ENCODE measurements around the gene THPO. TPM values are rescaled to one million over a fixed set of nuclear protein-coding genes. Genes with fewer than 3 reads are reported as not detected.

The THPO gene
- total RNA-seq, 1 experiment from 2014 or later: 0.55 TPM

- TF ChIP-seq USF2 (CRISPR knock-in tag; IDR thresholded peaks at IDR 0.05): no peak
- TF ChIP-seq, protein P1, sequence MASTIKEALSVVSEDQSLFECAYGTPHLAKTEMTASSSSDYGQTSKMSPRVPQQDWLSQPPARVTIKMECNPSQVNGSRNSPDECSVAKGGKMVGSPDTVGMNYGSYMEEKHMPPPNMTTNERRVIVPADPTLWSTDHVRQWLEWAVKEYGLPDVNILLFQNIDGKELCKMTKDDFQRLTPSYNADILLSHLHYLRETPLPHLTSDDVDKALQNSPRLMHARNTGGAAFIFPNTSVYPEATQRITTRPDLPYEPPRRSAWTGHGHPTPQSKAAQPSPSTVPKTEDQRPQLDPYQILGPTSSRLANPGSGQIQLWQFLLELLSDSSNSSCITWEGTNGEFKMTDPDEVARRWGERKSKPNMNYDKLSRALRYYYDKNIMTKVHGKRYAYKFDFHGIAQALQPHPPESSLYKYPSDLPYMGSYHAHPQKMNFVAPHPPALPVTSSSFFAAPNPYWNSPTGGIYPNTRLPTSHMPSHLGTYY (CRISPR knock-in tag; IDR thresholded peaks at IDR 0.05): no peak
- TF ChIP-seq, protein P2, sequence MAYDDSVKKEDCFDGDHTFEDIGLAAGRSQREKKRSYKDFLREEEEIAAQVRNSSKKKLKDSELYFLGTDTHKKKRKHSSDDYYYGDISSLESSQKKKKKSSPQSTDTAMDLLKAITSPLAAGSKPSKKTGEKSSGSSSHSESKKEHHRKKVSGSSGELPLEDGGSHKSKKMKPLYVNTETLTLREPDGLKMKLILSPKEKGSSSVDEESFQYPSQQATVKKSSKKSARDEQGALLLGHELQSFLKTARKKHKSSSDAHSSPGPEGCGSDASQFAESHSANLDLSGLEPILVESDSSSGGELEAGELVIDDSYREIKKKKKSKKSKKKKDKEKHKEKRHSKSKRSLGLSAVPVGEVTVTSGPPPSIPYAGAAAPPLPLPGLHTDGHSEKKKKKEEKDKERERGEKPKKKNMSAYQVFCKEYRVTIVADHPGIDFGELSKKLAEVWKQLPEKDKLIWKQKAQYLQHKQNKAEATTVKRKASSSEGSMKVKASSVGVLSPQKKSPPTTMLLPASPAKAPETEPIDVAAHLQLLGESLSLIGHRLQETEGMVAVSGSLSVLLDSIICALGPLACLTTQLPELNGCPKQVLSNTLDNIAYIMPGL (CRISPR knock-in tag; IDR thresholded peaks at IDR 0.05): no peak
Measured at GRCh38 chr3:184335291-184335660, 42.7 kb downstream of the THPO start (continued).

DNA sequence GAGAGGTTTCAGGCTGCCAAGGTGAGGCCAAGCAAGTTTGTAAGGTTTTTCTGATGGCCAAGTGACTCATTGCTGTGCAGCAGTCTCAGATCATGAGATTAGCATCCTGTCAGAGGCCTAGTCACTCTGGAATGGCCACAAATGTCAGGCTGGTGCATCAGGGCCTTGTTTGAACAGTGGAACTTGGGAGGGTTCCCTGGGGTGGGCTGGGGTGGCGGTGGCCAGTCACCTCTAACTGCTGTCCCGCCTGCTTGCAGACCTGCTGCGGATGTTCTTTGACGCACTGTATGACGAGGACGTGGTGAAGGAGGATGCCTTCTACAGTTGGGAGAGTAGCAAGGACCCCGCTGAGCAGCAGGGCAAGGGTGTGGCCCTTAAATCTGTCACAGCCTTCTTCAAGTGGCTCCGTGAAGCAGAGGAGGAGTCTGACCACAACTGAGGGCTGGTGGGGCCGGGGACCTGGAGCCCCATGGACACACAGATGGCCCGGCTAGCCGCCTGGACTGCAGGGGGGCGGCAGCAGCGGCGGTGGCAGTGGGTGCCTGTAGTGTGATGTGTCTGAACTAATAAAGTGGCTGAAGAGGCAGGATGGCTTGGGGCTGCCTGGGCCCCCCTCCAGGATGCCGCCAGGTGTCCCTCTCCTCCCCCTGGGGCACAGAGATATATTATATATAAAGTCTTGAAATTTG is 43.4 kb downstream of the THPO start:
- no peak overlapping the region for H3K4me3 Mint-ChIP-seq
- DNase-seq (ENCODE audit: low spot score) (no peak), ATAC-seq (no peak)
- TF ChIP-seq NFE2L1 (CRISPR knock-in tag; IDR thresholded peaks at IDR 0.05) (no peak), ZNF232 (CRISPR knock-in tag; IDR thresholded peaks at IDR 0.05) (no peak)
- TF ChIP-seq, protein P3, sequence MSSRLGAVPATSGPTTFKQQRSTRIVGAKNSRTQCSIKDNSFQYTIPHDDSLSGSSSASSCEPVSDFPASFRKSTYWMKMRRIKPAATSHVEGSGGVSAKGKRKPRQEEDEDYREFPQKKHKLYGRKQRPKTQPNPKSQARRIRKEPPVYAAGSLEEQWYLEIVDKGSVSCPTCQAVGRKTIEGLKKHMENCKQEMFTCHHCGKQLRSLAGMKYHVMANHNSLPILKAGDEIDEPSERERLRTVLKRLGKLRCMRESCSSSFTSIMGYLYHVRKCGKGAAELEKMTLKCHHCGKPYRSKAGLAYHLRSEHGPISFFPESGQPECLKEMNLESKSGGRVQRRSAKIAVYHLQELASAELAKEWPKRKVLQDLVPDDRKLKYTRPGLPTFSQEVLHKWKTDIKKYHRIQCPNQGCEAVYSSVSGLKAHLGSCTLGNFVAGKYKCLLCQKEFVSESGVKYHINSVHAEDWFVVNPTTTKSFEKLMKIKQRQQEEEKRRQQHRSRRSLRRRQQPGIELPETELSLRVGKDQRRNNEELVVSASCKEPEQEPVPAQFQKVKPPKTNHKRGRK (CRISPR knock-in tag; IDR thresholded peaks at IDR 0.05; ENCODE audit: borderline replicate concordance): no peak
- TF ChIP-seq, protein P4, sequence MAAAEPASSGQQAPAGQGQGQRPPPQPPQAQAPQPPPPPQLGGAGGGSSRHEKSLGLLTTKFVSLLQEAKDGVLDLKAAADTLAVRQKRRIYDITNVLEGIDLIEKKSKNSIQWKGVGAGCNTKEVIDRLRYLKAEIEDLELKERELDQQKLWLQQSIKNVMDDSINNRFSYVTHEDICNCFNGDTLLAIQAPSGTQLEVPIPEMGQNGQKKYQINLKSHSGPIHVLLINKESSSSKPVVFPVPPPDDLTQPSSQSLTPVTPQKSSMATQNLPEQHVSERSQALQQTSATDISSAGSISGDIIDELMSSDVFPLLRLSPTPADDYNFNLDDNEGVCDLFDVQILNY (CRISPR knock-in tag; IDR thresholded peaks at IDR 0.05): no peak
- H3K36me3 Mint-ChIP-seq: peaks cover 45% of the 10 kb centered on the region
- H3K27ac Mint-ChIP-seq: peak overlapping the region; percentile 82
- H3K9me3 Mint-ChIP-seq: no peaks in the 10 kb centered on the region
- peaks cover 30% of the 10 kb centered on the region for H3K4me1 Mint-ChIP-seq
- H3K27me3 Mint-ChIP-seq (ENCODE audit: low read depth): no peaks in the 10 kb centered on the region
- ChIA-PET CTCF (no interaction called here), POLR2A (interaction anchor here (0.5 to 0.7 kb wide), 2 partner anchors 13 to 24 kb away, joined by 3 to 6 read pairs; no protein-coding TSS in a partner anchor)

- no peaks in the 10 kb centered on the region for H3K9me3 Mint-ChIP-seq
- no peak overlapping the region for H3K4me3 Mint-ChIP-seq
- H3K27me3 Mint-ChIP-seq (ENCODE audit: low read depth): no peaks in the 10 kb centered on the region
- DNase-seq (ENCODE audit: low spot score): no peak
- ChIA-PET CTCF (no interaction called here), POLR2A (no interaction called here)
- peaks cover 54% of the 10 kb centered on the region for H3K36me3 Mint-ChIP-seq
- H3K4me1 Mint-ChIP-seq: peaks cover 25% of the 10 kb centered on the region
- peak overlapping the region; percentile 8 for H3K27ac Mint-ChIP-seq
- no peak for ATAC-seq
- TF ChIP-seq EMX1 (CRISPR knock-in tag; IDR thresholded peaks at IDR 0.05) (no peak), NR2C2 (CRISPR knock-in tag; IDR thresholded peaks at IDR 0.05) (no peak), SOX15 (CRISPR knock-in tag; IDR thresholded peaks at IDR 0.05) (no peak), AR (CRISPR knock-in tag; IDR thresholded peaks at IDR 0.05) (no peak), CBFB (CRISPR knock-in tag; IDR thresholded peaks at IDR 0.05; ENCODE audit: low read depth) (no peak)
- TF ChIP-seq, protein P5, sequence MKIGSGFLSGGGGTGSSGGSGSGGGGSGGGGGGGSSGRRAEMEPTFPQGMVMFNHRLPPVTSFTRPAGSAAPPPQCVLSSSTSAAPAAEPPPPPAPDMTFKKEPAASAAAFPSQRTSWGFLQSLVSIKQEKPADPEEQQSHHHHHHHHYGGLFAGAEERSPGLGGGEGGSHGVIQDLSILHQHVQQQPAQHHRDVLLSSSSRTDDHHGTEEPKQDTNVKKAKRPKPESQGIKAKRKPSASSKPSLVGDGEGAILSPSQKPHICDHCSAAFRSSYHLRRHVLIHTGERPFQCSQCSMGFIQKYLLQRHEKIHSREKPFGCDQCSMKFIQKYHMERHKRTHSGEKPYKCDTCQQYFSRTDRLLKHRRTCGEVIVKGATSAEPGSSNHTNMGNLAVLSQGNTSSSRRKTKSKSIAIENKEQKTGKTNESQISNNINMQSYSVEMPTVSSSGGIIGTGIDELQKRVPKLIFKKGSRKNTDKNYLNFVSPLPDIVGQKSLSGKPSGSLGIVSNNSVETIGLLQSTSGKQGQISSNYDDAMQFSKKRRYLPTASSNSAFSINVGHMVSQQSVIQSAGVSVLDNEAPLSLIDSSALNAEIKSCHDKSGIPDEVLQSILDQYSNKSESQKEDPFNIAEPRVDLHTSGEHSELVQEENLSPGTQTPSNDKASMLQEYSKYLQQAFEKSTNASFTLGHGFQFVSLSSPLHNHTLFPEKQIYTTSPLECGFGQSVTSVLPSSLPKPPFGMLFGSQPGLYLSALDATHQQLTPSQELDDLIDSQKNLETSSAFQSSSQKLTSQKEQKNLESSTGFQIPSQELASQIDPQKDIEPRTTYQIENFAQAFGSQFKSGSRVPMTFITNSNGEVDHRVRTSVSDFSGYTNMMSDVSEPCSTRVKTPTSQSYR (CRISPR knock-in tag; IDR thresholded peaks at IDR 0.05): no peak
- TF ChIP-seq, protein P6, sequence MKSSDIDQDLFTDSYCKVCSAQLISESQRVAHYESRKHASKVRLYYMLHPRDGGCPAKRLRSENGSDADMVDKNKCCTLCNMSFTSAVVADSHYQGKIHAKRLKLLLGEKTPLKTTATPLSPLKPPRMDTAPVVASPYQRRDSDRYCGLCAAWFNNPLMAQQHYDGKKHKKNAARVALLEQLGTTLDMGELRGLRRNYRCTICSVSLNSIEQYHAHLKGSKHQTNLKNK (CRISPR knock-in tag; IDR thresholded peaks at IDR 0.05): no peak
- TF ChIP-seq, protein P7, sequence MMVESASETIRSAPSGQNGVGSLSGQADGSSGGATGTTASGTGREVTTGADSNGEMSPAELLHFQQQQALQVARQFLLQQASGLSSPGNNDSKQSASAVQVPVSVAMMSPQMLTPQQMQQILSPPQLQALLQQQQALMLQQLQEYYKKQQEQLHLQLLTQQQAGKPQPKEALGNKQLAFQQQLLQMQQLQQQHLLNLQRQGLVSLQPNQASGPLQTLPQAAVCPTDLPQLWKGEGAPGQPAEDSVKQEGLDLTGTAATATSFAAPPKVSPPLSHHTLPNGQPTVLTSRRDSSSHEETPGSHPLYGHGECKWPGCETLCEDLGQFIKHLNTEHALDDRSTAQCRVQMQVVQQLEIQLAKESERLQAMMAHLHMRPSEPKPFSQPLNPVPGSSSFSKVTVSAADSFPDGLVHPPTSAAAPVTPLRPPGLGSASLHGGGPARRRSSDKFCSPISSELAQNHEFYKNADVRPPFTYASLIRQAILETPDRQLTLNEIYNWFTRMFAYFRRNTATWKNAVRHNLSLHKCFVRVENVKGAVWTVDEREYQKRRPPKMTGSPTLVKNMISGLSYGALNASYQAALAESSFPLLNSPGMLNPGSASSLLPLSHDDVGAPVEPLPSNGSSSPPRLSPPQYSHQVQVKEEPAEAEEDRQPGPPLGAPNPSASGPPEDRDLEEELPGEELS (CRISPR knock-in tag; IDR thresholded peaks at IDR 0.05): no peak
- TF ChIP-seq, protein P4 (CRISPR knock-in tag; IDR thresholded peaks at IDR 0.05): no peak
Measured at GRCh38 chr3:184333700-184334099, 44.3 kb downstream of the THPO start.
